ENCODE measurements around the gene COL6A1. TPM values are rescaled to one million over a fixed set of nuclear protein-coding genes. Genes with fewer than 3 reads are reported as not detected.

Gene COL6A1
- total and polyA plus RNA-seq, 2 of the 4 experiments (the other 2 are of a cell fraction) = 173 to 1,578 TPM

DNA sequence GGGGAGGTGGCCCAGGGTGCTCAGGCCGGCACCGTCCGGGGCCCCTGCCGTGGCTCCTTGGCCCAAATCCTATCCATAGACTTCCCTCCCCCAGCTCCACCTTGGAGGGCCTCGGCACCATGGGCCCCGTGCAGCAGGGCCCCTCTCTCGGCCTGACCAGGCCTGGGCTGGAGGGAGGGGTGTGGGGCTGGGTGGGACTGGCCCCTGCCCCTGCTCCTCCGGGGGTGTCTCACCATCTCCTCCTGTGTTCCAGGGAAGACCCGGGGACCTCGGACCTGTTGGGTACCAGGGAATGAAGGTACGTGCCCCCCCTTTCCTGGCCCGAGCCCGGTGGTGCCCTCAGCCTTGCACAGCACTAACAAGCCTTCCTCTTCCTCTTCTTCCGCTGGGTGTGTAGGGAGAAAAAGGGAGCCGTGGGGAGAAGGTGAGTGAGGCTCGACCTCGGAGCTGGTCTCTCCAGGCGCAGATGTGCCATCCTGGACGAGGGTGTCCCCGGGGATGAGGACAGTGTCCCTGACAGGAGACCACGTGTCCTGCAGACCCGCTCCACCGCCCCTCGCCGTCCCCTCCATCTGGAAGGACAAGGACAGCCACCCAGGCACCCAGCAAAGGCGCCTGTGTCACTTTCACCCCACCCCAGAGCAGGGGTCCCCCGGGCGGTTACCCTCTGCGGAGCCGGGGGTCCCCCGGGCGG is 7.9 kb downstream of the COL6A1 start:
- H3K4ac ChIP-seq (ENCODE audit: low read depth, low read length) = no peak overlapping the region
- peaks cover 90% of the 10 kb centered on the region for H3K36me3 ChIP-seq (ENCODE audit: control insufficient read depth, insufficient read depth, low read length)
- H3K4me3 ChIP-seq (ENCODE audit: insufficient read depth, low read depth, low read length) = no peak overlapping the region
- TF ChIP-seq RCOR1 (IDR thresholded peaks at IDR 0.05; ENCODE audit: insufficient replicate concordance, low read length) (no peak), MXI1 (IDR thresholded peaks at IDR 0.05; ENCODE audit: borderline replicate concordance, low read depth, low read length) (no peak), MAFK (IDR thresholded peaks at IDR 0.05; ENCODE audit: low read depth, low read length) (no peak), CHD1 (IDR thresholded peaks at IDR 0.05; ENCODE audit: low read depth, low read length) (no peak), BHLHE40 (IDR thresholded peaks at IDR 0.05; ENCODE audit: low read depth, low read length) (no peak), RFX5 (IDR thresholded peaks at IDR 0.05; ENCODE audit: low read depth, low read length) (no peak), CEBPB (IDR thresholded peaks at IDR 0.05; ENCODE audit: low read depth, low read length) (no peak)
- TF ChIP-seq, protein P1, sequence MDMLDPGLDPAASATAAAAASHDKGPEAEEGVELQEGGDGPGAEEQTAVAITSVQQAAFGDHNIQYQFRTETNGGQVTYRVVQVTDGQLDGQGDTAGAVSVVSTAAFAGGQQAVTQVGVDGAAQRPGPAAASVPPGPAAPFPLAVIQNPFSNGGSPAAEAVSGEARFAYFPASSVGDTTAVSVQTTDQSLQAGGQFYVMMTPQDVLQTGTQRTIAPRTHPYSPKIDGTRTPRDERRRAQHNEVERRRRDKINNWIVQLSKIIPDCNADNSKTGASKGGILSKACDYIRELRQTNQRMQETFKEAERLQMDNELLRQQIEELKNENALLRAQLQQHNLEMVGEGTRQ (IDR thresholded peaks at IDR 0.05; ENCODE audit: low read depth, low read length) = no peak
- TF ChIP-seq, protein P2, sequence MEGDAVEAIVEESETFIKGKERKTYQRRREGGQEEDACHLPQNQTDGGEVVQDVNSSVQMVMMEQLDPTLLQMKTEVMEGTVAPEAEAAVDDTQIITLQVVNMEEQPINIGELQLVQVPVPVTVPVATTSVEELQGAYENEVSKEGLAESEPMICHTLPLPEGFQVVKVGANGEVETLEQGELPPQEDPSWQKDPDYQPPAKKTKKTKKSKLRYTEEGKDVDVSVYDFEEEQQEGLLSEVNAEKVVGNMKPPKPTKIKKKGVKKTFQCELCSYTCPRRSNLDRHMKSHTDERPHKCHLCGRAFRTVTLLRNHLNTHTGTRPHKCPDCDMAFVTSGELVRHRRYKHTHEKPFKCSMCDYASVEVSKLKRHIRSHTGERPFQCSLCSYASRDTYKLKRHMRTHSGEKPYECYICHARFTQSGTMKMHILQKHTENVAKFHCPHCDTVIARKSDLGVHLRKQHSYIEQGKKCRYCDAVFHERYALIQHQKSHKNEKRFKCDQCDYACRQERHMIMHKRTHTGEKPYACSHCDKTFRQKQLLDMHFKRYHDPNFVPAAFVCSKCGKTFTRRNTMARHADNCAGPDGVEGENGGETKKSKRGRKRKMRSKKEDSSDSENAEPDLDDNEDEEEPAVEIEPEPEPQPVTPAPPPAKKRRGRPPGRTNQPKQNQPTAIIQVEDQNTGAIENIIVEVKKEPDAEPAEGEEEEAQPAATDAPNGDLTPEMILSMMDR (conservative IDR thresholded peaks at IDR 0.05; ENCODE audit: low read depth, low read length) = no peak
- H2AK9ac ChIP-seq (replicated peaks; ENCODE audit: low read depth, low read length, poor library complexity) = no peak overlapping the region
- peaks cover 88% of the 10 kb centered on the region for H4K20me1 ChIP-seq (ENCODE audit: insufficient read depth, low read length)
- POLR2A ChIA-PET (ENCODE audit: unreplicated experiment) = no interaction called here
- peaks cover 20 to 83% of the 10 kb centered on the region in 2 experiments; a peak in 3 of 4 replicates for H3K79me1 ChIP-seq (ENCODE audit: low read depth in 1 of 2, low read length in 2 of 2)
- no TSS peak for BruUV-seq (replicated peaks)
- intact Hi-C loops (cut with micrococcal nuclease) (no loop called here), dilution Hi-C loops (cut with HindIII; ENCODE audit: low sequenced_read_pairs, unreplicated experiment) (no loop called here), in situ Hi-C loops (cut with MboI; ENCODE audit: low sequenced_read_pairs) (no loop called here)
- H2AFZ ChIP-seq (replicated peaks; ENCODE audit: low read length, poor library complexity) = no peak overlapping the region
- H2BK5ac ChIP-seq (ENCODE audit: low read depth, low read length, poor library complexity, severe bottlenecking) = no peak overlapping the region
- no peak overlapping the region for H3K23ac ChIP-seq (ENCODE audit: low read depth, low read length)
- peak overlapping the region; percentile 31; the same call in 1 of the 2 replicates for H3K27ac ChIP-seq (ENCODE audit: insufficient read depth, low read length)
- no peak overlapping the region for H4K5ac ChIP-seq (ENCODE audit: low read depth, low read length)
- H4K91ac ChIP-seq (ENCODE audit: insufficient read depth, low read depth, low read length) = no peak overlapping the region
- H3K14ac ChIP-seq (replicated peaks; ENCODE audit: low read depth, low read length) = no peak overlapping the region
- no peak overlapping the region for H3K9ac ChIP-seq (ENCODE audit: low read depth, low read length)
- H3K9me3 ChIP-seq (ENCODE audit: control insufficient read depth, insufficient read depth, low read length) = no peaks in the 10 kb centered on the region
- no peak overlapping the region for H3K56ac ChIP-seq (ENCODE audit: extremely low read depth, insufficient read depth, low read length)
- no peak overlapping the region for H3K18ac ChIP-seq (ENCODE audit: low read depth, low read length)
- H2AK5ac ChIP-seq (ENCODE audit: low read depth, low read length) = 0 out of 2 replicates have a peak overlapping the region, but pooled peaks have one; percentile 13
- H4K8ac ChIP-seq (ENCODE audit: low read depth in 2 of 2, low read length in 2 of 2) = no peak overlapping the region
- H3K27me3 ChIP-seq (ENCODE audit: control insufficient read depth, insufficient read depth, low read length) = no peaks in the 10 kb centered on the region
- ATAC-seq (ENCODE audit: low read depth) (no peak), DNase-seq (no peak)
- CTCF ChIA-PET = no interaction called here
- H2BK15ac ChIP-seq (ENCODE audit: low read depth, low read length) = no peak overlapping the region
- no peak overlapping the region for H3K4me2 ChIP-seq (ENCODE audit: low read depth, low read length)
- no peak overlapping the region for H2BK120ac ChIP-seq (ENCODE audit: low read depth, low read length)
- H3K4me1 ChIP-seq (ENCODE audit: control insufficient read depth, insufficient read depth, low read length) = peaks cover 14% of the 10 kb centered on the region
- 0 out of 2 replicates have a peak, but pooled peaks cover 12% of the 10 kb centered on the region for H3K9me1 ChIP-seq (ENCODE audit: insufficient read depth, low read length)
- 94% methylated on average over 3 of the region's 32 CpGs; no CpG with 5 or more reads in 1 of the 2 experiments for WGBS, 2 experiments (ENCODE audit: extremely low coverage in 2 of 2, insufficient read length in 1 of 2)
- no peak overlapping the region for H2BK20ac ChIP-seq (ENCODE audit: low read depth, low read length)

Data from IMR-90 (cell line).